ENCODE data around the gene SPATA2L.

SPATA2L gene, protein sequence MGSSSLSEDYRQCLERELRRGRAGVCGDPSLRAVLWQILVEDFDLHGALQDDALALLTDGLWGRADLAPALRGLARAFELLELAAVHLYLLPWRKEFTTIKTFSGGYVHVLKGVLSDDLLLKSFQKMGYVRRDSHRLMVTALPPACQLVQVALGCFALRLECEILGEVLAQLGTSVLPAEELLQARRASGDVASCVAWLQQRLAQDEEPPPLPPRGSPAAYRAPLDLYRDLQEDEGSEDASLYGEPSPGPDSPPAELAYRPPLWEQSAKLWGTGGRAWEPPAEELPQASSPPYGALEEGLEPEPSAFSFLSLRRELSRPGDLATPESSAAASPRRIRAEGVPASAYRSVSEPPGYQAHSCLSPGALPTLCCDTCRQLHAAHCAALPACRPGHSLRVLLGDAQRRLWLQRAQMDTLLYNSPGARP

DNA sequence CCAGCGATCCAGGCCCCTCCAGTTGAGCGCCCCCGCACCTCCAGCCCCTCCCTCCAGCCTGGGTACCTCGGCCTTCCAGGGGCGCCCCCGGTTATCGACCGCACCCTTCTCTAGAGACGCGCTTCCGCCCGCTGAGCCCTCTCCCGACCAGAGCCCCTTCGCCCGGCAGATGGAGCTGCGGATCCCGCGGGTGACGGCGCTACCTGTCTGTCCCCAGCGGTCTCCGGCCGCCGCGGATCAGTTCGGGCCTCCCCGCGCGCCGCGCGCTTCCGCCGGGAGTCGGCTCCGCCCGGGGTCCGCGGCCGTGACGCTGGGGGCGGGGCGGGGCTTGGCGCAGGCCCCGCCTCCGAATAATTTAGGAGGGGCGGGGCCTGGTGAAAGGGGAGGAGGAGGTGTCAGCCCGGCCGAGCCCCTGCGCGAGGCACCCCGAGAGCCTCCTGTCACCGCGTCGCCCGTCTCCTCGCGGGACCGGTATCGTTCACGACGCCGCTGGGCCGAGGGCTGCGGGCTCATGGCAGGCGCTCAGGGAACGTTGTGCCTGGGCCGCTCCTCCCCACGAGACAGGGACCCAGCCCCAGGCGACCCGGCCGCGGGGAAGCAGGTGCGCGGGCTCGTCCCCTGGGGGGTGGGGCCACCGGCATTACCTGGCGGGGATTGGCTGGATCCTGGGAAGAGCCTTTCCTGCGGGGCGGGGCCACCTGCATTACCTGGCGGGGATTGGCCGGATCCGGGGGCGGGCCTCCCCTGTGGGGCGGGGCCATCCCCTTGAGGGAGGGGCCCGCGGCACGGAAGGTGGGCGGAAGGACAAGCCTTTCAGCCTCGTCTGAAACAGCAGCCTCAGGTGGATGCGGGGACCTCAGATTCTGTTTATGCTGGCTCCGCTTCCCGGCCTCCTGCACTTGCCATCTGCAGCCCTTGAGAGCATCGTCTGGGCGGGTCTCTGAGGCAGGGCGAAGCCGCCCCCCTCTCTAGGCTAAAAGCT is at the start of gene SPATA2L:
Gene SPATA2L, minus strand, starts transcription at position 281 of the 982 bp plus-strand sequence. CDS start 473 bp downstream, outside the sequence.
- Histone ChIP-seq H3K9me3 (ENCODE audit: control insufficient read depth, low read length) (no peaks in the 10 kb centered on the region), H3K36me3 (ENCODE audit: control insufficient read depth, insufficient read depth, low read length, severe bottlenecking) (no peaks in the 10 kb centered on the region), H3K27me3 (replicated peaks; ENCODE audit: control insufficient read depth, insufficient read depth, low read length) (no peaks in the 10 kb centered on the region), H3K9ac (ENCODE audit: low read length) (peak within 1 kb of the TSS; percentile 76), H3K4me1 (ENCODE audit: control insufficient read depth, insufficient read depth, low read length) (peaks cover 11% of the 10 kb centered on the region), H3K4me3 (ENCODE audit: low read length) (peak within 1 kb of the TSS; percentile 78)
- DNase-seq (ENCODE audit: low read depth): peak; percentile 92

DNA sequence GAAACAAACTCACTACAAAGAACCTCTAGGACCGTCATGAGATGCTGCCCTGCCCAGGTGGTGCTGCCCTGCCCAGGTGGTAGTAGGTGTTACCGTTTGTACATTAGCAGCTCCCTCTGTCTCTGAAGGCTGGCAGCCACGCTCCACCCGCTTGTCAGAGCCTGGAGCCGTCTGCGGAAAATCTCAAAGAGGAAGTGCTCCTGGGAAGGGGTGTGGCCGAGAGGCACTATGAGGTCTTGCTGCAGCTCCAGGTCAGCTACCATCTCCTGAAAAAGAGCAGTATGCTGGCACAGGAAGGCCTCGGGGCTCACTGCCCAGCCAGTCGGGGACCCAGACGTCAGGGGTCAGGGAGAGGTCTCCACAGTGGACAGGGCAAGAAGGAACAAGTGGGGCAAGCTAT is 48.1 kb upstream of the SPATA2L start:
- DNase-seq (ENCODE audit: low read depth): no peak
- Histone ChIP-seq H3K36me3 (ENCODE audit: control insufficient read depth, insufficient read depth, low read length, severe bottlenecking) (no peaks in the 10 kb centered on the region), H3K9me3 (ENCODE audit: control insufficient read depth, low read length) (no peaks in the 10 kb centered on the region), H3K27me3 (replicated peaks; ENCODE audit: control insufficient read depth, insufficient read depth, low read length) (no peaks in the 10 kb centered on the region), H3K4me1 (ENCODE audit: control insufficient read depth, insufficient read depth, low read length) (no peaks in the 10 kb centered on the region), H3K9ac (ENCODE audit: low read length) (no peak overlapping the region), H3K4me3 (ENCODE audit: low read length) (no peak overlapping the region)

DNA sequence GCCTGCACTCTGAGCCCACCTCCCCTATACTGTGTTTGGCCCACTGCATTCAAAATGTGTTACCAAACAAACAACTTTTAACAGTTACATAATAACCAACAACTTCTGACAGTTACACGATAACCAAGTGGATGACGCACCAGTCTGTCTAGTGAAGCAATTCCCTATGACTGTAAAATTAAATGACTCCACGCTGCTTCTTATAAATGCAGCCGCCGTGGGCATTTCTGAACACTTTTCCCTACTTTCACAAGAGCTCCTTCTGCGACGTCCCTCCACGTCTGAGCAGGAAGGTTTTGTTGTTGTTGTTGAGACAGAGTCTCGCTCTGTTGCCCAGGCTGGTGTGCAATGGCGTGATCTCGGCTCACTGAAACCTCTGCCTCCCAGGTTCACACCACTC is 47.4 kb upstream of the SPATA2L start:
- Histone ChIP-seq H3K36me3 (ENCODE audit: control insufficient read depth, insufficient read depth, low read length, severe bottlenecking) (no peaks in the 10 kb centered on the region), H3K27me3 (replicated peaks; ENCODE audit: control insufficient read depth, insufficient read depth, low read length) (no peaks in the 10 kb centered on the region), H3K9ac (ENCODE audit: low read length) (no peak overlapping the region), H3K9me3 (ENCODE audit: control insufficient read depth, low read length) (no peaks in the 10 kb centered on the region), H3K4me3 (ENCODE audit: low read length) (no peak overlapping the region), H3K4me1 (ENCODE audit: control insufficient read depth, insufficient read depth, low read length) (no peaks in the 10 kb centered on the region)
- DNase-seq (ENCODE audit: low read depth): no peak

DNA sequence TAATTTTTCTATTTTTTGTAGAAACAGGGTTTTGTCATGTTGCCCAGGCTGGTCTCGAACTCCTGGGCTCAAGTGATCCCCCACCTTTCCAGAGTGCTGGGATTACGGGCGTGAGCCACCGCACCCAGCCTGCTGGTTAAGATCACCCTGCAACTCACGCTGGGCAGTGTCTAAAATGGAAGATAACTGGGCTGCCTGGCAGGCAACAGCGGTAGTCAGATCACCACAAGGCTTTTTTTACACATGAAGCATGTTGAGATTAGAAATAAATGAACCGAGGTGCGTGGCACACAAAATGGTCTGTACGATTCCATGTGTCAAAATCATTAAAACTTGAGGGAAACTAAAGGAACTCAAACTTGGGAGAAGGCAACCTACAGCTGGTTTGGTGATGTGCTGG is 46.6 kb upstream of the SPATA2L start:
- H3K36me3 ChIP-seq (ENCODE audit: control insufficient read depth, insufficient read depth, low read length, severe bottlenecking): no peaks in the 10 kb centered on the region
- no peak overlapping the region for H3K9ac ChIP-seq (ENCODE audit: low read length)
- H3K9me3 ChIP-seq (ENCODE audit: control insufficient read depth, low read length): no peaks in the 10 kb centered on the region
- no peaks in the 10 kb centered on the region for H3K4me1 ChIP-seq (ENCODE audit: control insufficient read depth, insufficient read depth, low read length)
- no peak for DNase-seq (ENCODE audit: low read depth)
- no peak overlapping the region for H3K4me3 ChIP-seq (ENCODE audit: low read length)
- no peaks in the 10 kb centered on the region for H3K27me3 ChIP-seq (replicated peaks; ENCODE audit: control insufficient read depth, insufficient read depth, low read length)

DNA sequence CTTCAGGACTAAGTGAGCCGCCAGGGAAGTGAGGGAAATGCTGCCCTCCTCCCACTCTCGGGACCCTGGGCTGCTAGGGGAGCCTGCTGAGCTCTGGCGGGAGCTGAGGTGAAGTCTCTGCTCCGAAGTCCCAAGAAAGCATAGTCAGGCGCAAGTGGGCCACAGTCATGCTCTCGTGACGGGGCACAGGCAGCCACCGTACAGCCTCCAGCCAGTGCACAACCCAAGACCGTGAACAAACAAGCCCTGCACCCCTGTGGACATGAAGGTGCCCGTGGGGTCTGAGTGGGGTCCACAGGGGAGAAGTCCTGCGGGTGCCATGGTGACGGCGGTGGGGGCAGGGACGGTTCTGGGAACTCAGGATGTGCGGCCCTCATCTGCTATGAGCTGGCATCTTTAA is 44.5 kb upstream of the SPATA2L start:
- Histone ChIP-seq H3K4me1 (ENCODE audit: control insufficient read depth, insufficient read depth, low read length) (no peaks in the 10 kb centered on the region), H3K4me3 (ENCODE audit: low read length) (no peak overlapping the region), H3K27me3 (replicated peaks; ENCODE audit: control insufficient read depth, insufficient read depth, low read length) (no peaks in the 10 kb centered on the region), H3K9ac (ENCODE audit: low read length) (no peak overlapping the region), H3K9me3 (ENCODE audit: control insufficient read depth, low read length) (no peaks in the 10 kb centered on the region), H3K36me3 (ENCODE audit: control insufficient read depth, insufficient read depth, low read length, severe bottlenecking) (peaks cover 3% of the 10 kb centered on the region)
- no peak for DNase-seq (ENCODE audit: low read depth)

DNA sequence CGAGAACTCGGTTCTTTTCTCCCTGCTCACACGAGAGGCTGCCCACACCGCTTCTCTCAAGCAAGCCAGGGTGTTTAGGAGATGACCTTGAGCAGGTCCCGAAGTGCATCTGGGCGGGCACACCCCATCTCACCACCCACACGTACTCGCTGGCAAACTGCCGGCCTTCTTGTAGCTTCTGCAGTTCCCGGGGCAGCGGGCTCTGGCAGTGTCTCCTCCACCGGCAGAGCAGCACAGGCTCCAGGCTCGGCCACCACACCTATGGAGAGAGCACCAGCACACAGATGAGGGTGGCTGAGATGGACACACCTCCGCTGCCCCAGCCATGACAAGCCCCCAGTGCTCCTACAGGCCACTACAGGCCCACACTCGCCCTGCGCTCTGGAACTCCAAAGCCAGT is 43.3 kb upstream of the SPATA2L start:
- Histone ChIP-seq H3K4me3 (ENCODE audit: low read length) (no peak overlapping the region), H3K27me3 (replicated peaks; ENCODE audit: control insufficient read depth, insufficient read depth, low read length) (no peaks in the 10 kb centered on the region), H3K9ac (ENCODE audit: low read length) (no peak overlapping the region), H3K36me3 (ENCODE audit: control insufficient read depth, insufficient read depth, low read length, severe bottlenecking) (peaks cover 13% of the 10 kb centered on the region), H3K4me1 (ENCODE audit: control insufficient read depth, insufficient read depth, low read length) (no peaks in the 10 kb centered on the region), H3K9me3 (ENCODE audit: control insufficient read depth, low read length) (no peaks in the 10 kb centered on the region)
- no peak for DNase-seq (ENCODE audit: low read depth)

DNA sequence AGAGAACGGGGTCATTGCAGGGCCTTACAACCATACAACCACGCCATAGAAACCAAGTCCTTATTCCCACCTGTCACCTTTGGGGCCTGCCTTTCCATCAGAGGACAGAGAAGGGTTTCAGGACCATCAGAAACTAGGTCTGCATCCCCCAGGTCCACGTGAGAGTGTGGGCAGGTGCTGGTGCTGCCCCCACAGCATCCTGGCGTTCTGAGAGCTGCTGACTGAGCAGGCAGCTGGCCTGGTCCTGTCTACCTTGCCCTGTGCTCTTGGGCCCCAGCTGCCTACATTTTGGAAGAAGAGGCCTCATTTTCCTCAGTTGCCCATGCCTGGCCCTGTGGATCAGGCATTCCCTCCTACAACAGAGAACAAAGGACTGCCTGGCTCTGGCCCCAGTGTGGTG is 41.4 kb upstream of the SPATA2L start:
- H3K9ac ChIP-seq (ENCODE audit: low read length): no peak overlapping the region
- DNase-seq (ENCODE audit: low read depth): no peak
- no peaks in the 10 kb centered on the region for H3K4me1 ChIP-seq (ENCODE audit: control insufficient read depth, insufficient read depth, low read length)
- peaks cover 32% of the 10 kb centered on the region for H3K36me3 ChIP-seq (ENCODE audit: control insufficient read depth, insufficient read depth, low read length, severe bottlenecking)
- H3K4me3 ChIP-seq (ENCODE audit: low read length): no peak overlapping the region
- no peaks in the 10 kb centered on the region for H3K27me3 ChIP-seq (replicated peaks; ENCODE audit: control insufficient read depth, insufficient read depth, low read length)
- no peaks in the 10 kb centered on the region for H3K9me3 ChIP-seq (ENCODE audit: control insufficient read depth, low read length)

DNA sequence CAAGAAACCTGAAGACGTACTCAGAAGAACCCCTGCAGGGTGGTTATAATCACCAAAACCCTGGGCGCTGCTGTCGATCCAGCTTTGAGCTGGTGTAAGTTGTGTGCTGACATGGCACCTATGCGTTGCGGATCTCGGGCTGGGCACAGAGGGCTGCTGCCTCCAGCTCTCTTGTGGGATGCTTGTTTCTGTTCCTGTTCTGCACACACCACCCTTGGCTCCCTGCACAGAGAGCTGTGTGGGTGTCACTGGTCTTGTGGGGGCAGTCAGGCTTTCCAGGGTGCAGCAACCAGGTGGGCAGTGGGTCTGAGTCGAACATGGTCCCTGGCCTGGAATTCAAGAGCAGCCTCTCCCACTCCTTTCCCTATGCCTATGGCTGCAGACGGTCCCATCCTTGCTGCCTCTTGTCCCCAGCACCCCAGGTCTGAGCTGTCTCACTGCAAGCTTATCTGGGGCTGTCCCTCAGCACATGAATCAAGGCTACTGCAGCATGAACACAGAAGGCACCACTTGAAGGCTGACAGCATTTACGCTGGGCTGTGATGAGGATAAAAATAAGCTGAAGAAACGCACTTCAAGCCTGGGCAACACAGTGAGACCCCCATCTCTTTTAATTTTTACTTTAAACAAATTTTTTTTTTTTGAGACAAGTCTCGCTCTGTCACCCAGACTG is 40.0 kb upstream of the SPATA2L start:
- Histone ChIP-seq H3K4me3 (ENCODE audit: low read length) (no peak overlapping the region), H3K4me1 (ENCODE audit: control insufficient read depth, insufficient read depth, low read length) (no peaks in the 10 kb centered on the region), H3K9me3 (ENCODE audit: control insufficient read depth, low read length) (no peaks in the 10 kb centered on the region), H3K36me3 (ENCODE audit: control insufficient read depth, insufficient read depth, low read length, severe bottlenecking) (peaks cover 46% of the 10 kb centered on the region), H3K9ac (ENCODE audit: low read length) (no peak overlapping the region), H3K27me3 (replicated peaks; ENCODE audit: control insufficient read depth, insufficient read depth, low read length) (no peaks in the 10 kb centered on the region)
- DNase-seq (ENCODE audit: low read depth): no peak

DNA sequence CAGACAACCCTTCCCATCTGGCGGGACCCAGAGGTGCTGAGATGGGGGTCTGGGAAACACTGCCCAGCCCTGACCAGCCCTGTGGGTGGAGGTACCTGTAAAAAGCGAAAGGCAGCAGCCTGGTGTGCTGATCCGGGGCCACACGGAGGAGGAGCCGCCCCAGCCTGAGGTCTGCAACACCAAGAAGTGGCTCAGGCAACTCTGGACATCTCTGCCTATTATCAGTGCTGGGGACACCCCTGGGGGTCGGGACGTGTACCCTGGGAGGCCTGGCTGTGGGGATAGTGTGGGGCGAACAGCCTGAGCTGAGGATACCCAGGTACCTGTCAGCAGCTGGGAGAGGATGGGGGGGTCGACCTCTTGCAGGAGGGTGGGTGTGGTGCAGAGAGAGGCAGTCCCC is 37.9 kb upstream of the SPATA2L start:
- peaks cover 67% of the 10 kb centered on the region for H3K36me3 ChIP-seq (ENCODE audit: control insufficient read depth, insufficient read depth, low read length, severe bottlenecking)
- H3K9ac ChIP-seq (ENCODE audit: low read length): no peak overlapping the region
- H3K4me1 ChIP-seq (ENCODE audit: control insufficient read depth, insufficient read depth, low read length): no peaks in the 10 kb centered on the region
- no peak for DNase-seq (ENCODE audit: low read depth)
- H3K9me3 ChIP-seq (ENCODE audit: control insufficient read depth, low read length): no peaks in the 10 kb centered on the region
- H3K4me3 ChIP-seq (ENCODE audit: low read length): no peak overlapping the region
- H3K27me3 ChIP-seq (replicated peaks; ENCODE audit: control insufficient read depth, insufficient read depth, low read length): no peaks in the 10 kb centered on the region

DNA sequence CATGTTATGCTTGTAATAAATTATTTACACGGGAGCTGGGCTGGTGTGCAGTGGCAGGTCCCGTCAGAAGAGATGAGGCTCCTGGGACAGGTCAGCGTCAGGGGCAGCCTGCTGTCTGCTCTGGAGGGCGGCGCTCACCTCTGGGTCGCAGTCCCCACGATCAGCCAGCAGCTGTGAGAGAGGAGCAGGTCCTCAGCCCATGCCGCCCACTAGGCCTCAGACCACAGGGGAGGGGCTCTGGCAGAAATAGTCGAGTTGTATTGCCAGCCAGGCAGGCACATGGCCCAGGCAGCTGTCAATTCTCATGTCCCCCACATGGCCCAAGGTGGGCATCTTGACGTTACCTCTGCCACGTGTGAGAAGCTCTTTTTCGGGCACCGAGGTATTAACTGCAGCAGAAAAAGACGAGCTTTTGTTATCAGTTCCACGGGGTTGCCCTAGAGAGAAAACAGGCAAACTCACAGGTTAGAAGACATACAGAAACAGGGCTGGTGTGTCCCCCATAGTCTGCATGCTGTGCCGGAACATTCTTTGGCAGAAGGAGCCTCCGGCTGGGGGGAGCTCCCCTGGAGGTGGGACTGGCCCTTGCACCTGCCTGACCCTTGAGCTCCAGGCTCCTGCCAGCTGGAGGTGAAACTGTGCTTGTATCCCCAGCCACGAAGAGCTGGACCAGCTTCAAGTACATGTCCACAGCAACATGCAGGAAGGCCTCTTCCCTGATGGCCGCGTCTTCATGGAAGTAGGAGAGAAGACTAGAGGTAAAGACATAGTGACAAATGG is 37.2 kb upstream of the SPATA2L start:
- H3K4me3 ChIP-seq (ENCODE audit: low read length): no peak overlapping the region
- no peak overlapping the region for H3K9ac ChIP-seq (ENCODE audit: low read length)
- no peaks in the 10 kb centered on the region for H3K9me3 ChIP-seq (ENCODE audit: control insufficient read depth, low read length)
- no peak for DNase-seq (ENCODE audit: low read depth)
- peaks cover 73% of the 10 kb centered on the region for H3K36me3 ChIP-seq (ENCODE audit: control insufficient read depth, insufficient read depth, low read length, severe bottlenecking)
- H3K4me1 ChIP-seq (ENCODE audit: control insufficient read depth, insufficient read depth, low read length): no peaks in the 10 kb centered on the region
- no peaks in the 10 kb centered on the region for H3K27me3 ChIP-seq (replicated peaks; ENCODE audit: control insufficient read depth, insufficient read depth, low read length)
